ENCODE results near the gene CADM2. TPM values are rescaled to one million over a fixed set of nuclear protein-coding genes. Genes with fewer than 3 reads are reported as not detected.
"Not testable (repeated sequence)": the region's sequence is repeated elsewhere in the genome, so short reads cannot be mapped to it uniquely, and the experiment has no call there.

The CADM2 gene
- total and polyA plus RNA-seq, 12 donors = 0.12 to 3.0 (median 0.62) TPM

DNA sequence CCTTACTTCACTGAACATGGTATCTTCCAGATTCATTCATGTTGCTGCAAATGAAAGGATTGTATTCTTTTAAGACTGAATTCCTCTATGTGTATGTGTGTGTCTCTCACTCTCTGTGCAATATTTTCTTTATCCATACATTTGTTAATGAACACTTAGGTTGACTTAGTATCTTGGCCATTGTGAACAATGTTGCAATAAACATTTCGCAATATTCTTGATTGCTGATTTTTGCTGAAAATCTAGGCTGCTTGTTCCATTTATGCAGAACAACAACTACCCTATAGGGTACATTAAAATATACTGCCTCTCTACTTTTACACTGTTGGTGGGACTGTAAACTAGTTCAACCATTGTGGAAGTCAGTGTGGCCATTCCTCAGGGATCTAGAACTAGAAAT is 732.4 kb downstream of the CADM2 start:
- DNase-seq = no peak
- no peaks in the 10 kb centered on the region for H3K36me3 ChIP-seq
- H3K4me3 ChIP-seq = no peak overlapping the region
- H3K4me1 ChIP-seq = no peaks in the 10 kb centered on the region
- H3K27ac ChIP-seq = no peak overlapping the region
- H3K9me3 ChIP-seq = peaks cover 0 to 4% (median 0%) of the 10 kb centered on the region in 11 donors
- TF ChIP-seq, protein P1, sequence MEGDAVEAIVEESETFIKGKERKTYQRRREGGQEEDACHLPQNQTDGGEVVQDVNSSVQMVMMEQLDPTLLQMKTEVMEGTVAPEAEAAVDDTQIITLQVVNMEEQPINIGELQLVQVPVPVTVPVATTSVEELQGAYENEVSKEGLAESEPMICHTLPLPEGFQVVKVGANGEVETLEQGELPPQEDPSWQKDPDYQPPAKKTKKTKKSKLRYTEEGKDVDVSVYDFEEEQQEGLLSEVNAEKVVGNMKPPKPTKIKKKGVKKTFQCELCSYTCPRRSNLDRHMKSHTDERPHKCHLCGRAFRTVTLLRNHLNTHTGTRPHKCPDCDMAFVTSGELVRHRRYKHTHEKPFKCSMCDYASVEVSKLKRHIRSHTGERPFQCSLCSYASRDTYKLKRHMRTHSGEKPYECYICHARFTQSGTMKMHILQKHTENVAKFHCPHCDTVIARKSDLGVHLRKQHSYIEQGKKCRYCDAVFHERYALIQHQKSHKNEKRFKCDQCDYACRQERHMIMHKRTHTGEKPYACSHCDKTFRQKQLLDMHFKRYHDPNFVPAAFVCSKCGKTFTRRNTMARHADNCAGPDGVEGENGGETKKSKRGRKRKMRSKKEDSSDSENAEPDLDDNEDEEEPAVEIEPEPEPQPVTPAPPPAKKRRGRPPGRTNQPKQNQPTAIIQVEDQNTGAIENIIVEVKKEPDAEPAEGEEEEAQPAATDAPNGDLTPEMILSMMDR (IDR thresholded peaks at IDR 0.05) = no peak
- H3K27me3 ChIP-seq = no peaks in the 10 kb centered on the region
- no peak for ATAC-seq
- intact Hi-C loops (cut with DNase I) = no loop called here
- 89 to 98% methylated on average over 1 of the region's 1 CpG for WGBS, 2 donors

DNA sequence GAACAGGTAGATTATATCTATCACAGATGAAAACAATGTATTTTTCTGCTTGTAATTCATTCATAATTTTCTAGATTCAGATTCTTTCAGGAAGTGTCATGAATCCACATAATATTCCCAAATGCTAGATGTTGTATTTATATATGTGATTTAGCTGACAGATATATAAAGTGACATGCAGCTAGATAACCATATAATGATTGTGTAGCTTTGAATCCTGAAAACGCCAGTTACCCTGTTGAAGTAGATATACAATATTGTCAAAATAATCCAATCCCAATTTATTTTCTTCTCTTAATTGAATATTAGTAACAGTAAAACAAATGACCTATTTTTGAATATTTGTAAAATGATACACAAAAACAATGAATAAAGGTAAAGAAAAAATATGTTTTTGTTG is 738.4 kb downstream of the CADM2 start:
- no peak overlapping the region for H3K4me3 ChIP-seq
- intact Hi-C loops (cut with DNase I) = no loop called here

DNA sequence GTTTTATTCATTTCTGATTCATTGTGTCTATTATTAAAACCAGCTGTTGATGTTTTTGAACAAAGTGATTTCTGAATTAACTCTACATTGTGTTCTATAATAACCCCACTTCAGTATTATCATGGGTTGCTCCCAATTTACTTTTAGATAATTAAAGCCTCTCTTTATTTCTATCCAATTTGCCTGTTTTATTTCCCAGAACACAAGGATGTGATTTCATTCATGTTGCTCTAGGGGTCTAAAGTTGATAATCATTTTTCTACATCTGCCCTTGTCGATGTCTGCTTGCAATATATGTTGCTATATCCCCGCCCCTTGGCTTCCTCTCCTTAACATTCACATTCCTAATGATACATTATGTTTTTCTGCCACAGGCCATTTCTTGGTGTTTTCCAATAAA is 747.3 kb downstream of the CADM2 start:
- peaks cover 0 to 5% (median 0%) of the 10 kb centered on the region in 11 donors for H3K9me3 ChIP-seq
- intact Hi-C loops (cut with DNase I) = no loop called here
- H3K4me3 ChIP-seq = no peak overlapping the region
- DNase-seq (no peak), ATAC-seq (no peak)
- no peaks in the 10 kb centered on the region for H3K36me3 ChIP-seq
- TF ChIP-seq, protein P1 (IDR thresholded peaks at IDR 0.05) = no peak
- 84 to 92% methylated on average over 2 of the region's 2 CpGs for WGBS, 2 donors
- H3K27me3 ChIP-seq = no peaks in the 10 kb centered on the region
- no peaks in the 10 kb centered on the region for H3K4me1 ChIP-seq
- H3K27ac ChIP-seq = no peak overlapping the region

More for the DNA sequence above, 738.4 kb downstream of the CADM2 start:
- 73 to 83% methylated on average over 1 of the region's 1 CpG for WGBS, 2 donors
- Histone ChIP-seq H3K4me1 (no peaks in the 10 kb centered on the region), H3K36me3 (no peaks in the 10 kb centered on the region), H3K9me3 (peaks cover 0 to 17% (median 0%) of the 10 kb centered on the region in 11 donors), H3K27ac (no peak overlapping the region), H3K27me3 (no peaks in the 10 kb centered on the region)
- ATAC-seq (no peak), DNase-seq (no peak)
- TF ChIP-seq, protein P1 (IDR thresholded peaks at IDR 0.05) = no peak

DNA sequence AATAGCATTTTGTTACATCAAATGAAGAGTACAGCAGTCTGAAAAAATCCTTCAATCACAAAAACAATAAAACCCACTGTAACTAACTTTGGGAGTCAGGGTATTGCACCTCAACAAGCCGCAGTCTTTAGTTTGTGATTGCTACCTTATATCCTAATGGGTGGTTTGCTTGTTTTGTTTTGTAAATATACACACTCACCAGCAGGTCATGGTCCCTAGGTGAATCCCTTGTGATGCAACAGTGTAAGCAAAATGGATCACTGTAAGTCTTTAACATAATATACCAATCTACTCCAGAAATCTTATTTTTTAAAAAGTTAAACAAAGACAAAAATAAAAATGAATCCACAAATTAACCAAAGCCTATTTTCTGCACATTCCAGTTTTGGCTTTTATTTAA is 749.5 kb downstream of the CADM2 start:
- WGBS, 2 donors = 84 to 85% methylated on average over 1 of the region's 1 CpG

DNA sequence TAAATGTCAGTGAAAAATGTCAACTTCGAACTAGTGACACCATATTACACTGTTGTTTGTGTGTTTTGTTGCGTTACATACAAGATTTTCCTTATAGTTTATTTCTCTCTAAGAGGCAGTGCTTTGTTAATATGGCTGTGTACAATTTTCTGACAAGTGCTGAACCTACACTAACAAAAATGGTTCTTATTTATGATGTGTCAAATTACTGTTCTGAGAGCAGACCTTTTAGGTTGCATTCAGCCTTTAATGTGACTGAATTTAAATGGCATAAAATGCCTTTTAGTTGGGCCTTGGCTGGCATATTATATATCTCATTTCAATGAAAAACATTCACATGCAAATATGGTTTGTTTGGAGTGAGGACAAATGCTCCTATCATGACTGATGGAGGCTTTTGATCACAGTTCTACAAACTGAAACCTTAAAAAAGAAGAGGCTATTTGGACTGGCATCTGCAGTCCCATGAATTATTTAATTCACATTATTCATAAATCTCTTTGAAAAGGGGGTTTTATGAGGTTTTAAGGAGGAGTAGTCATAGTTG is 750.6 kb downstream of the CADM2 start:
- Histone ChIP-seq H3K4me3 (no peak overlapping the region), H3K9me3 (no peaks in the 10 kb centered on the region), H3K36me3 (no peaks in the 10 kb centered on the region), H3K4me1 (no peaks in the 10 kb centered on the region), H3K27ac (no peak overlapping the region), H3K27me3 (no peaks in the 10 kb centered on the region)
- no peak for ATAC-seq
- 87 to 89% methylated on average over 2 of the region's 2 CpGs for WGBS, 2 donors
- DNase-seq = no peak
- intact Hi-C loops (cut with DNase I) = no loop called here
- TF ChIP-seq, protein P1 (IDR thresholded peaks at IDR 0.05) = no peak

More for the DNA sequence above, 749.5 kb downstream of the CADM2 start:
- intact Hi-C loops (cut with DNase I); H3K4me1 ChIP-seq; H3K27ac ChIP-seq; H3K4me3 ChIP-seq; H3K27me3 ChIP-seq; H3K9me3 ChIP-seq; ATAC-seq; H3K36me3 ChIP-seq; DNase-seq: not testable (repeated sequence)
